Hippocampal formation (tissue), 2 donors: Measurements from ENCODE around the gene WSCD1.

Experiments
- DNase-seq, 2 donors: peaks; one replicate each; lab custom pipeline; 2025; lab: John Stamatoyannopoulos, UW

WSCD1 gene

DNA sequence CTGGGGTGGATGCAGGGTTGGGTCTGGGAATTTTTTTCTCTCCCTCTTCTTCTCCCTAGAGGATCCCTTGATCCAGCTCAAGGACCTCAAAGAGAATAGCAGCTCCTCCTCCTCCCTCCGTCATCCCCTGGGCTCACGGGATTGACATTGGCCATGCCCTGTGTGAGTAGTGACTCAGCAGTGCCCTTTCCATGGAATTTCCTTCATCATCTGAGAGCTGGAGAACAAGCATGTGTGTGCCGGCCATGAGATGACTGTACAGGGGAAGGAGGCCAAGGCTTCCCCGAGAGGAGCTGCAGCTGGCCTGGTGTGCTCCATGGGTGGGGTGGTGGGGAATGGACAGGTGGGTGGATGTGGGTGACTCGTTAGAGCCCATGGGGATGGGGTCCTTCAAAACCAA lies 8.9 kb upstream of the WSCD1 start:
- no peak for DNase-seq

DNA sequence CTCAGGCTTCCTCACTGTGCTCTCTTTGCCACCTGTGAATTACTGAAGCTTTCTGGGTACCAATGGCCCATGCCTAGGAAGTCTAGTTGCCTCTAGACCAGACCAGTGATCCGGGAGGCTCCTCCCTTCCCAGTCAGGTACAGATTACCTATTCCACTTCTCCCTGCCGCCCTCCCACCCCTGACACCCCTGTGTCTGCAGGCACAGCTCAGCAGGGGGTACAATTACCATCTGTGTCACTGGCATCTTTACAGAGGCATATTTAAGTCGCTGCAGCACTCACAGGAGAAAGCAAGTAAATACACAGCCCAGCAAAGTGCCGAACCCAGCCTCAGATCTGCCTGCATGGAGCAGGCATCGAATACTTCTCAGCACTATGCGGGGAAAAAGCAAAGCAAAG lies 5.3 kb upstream of the WSCD1 start:
- DNase-seq = no peak

DNA sequence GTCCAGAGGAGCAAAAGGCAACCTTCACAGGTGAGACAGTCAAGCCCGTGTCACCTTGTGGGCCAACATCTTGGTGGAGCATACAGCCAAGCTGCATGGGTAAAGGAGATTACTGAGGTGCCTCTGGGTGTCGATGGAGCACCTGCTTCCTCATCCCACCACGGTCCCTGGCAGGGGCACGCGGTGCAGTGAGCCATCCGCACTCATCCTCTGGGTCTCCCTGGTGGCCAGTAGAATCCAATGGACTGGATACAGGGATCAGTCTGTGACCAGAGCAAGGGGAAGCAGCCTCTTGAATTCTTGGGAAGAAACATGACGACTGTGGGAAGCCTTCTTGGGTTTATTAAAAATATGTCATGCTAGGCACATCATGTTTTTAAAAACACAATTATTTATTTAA lies 4.8 kb upstream of the WSCD1 start:
- no peak for DNase-seq

DNA sequence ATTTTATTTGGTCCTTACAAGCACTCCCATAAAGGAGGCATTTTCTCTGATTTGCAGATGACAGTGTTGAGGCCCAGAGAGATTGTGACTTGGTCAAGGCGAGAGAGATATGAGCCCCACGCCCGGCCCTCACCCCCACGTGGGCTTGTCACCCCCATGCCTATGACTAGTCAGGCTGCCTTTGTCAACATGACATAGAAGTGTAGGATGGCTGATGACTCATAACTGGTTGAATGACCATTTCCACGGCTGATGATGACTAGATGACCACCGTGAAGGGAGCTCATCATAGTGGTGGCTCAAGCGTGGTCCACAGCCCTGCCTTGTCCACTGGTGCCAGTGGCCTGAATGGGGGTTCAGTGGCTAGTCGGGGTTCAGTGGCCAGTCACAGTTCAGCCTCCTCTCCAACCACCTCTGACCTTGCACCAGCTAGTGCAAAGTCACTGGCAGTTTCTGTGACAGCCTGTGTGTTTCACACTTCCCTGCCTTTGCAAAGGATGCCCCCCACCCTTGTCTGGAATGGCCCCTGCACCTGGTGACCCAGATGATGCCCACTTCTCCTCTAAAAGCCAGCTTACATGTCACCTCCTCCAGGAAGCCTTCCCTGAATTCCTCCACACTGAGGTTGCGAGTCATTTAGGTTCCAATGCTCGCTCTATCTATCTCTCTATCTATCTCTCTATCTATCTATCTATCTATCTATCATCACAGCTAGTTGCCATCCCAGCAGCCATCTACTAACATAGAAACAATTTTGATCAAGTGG lies 3.8 kb upstream of the WSCD1 start:
- DNase-seq = no peak

DNA sequence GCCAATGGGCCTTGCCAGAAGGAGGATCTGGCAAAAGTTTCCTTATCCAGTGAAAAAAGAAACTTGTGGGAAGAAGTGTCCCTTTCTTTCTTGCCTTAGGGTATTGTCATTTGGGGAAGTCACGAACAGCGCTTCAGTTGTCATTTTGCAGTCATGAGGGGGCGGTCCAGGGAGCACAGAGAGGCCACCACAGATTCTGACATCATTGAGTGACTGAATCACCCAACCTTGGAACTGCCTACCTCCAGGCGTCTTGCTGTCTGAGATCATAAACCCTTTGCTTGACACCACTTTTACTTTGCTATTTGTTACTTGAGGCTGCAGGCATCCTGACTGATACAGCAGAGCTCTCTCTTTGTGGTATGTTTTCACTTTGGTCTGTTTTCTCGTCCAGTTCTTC lies 3.1 kb upstream of the WSCD1 start:
- DNase-seq = no peak

DNA sequence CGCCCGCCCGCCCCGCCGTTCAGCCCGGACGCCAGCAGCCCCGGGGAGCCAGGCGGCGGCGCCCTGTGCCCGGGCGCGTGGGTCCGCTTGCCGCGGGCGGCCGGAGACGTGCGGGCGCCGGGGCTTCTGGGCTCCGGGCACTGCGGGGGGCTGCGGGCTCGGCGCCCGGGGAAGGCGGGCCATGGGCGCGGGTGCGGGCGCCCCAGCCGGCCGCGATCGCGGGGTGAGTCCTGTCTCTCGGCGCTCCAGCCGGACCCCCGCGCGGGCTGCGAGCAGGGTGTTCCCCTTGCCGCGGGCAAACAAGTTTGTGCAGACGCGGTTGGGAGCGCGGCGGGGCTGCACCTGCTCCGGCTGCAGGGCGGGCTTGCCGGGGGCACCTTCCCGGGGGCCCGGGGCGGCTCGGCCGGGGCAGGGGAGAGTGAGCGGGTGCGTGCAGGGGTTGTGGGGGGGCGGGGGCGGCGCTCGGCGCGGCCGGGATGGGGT lies 292 bp downstream of the WSCD1 start:
- DNase-seq = no peak

DNA sequence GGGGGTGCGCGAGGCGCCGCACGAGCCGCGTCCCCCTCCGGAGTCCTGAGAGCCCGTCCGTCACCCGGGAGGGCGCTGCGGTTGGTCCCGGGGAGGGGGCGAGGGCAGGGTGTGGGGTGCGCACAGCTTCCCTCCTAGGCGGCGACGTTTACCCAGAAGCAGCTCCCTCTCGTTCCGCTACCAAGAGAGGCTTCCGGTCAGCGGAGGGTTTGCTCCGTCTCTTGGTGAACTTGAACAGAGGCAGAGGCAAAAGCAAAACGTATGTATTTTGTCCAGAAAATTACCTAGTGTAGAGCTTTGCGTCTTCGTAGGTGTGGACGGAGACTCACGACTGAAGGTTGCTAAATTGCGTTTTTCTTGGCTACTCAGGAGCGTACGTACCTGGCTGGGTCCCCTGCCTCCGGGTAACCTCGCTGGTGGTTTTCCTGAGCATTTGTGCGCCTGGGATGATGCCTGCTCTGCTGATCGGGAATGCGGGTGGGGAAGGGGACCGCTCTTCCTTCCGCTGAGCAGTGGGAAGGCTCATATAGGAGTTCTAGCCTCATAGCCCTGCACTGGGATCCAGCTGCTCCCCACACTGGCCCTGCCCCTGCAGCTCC lies 833 bp downstream of the WSCD1 start:
- peak; percentile 27 to 48 for DNase-seq

DNA sequence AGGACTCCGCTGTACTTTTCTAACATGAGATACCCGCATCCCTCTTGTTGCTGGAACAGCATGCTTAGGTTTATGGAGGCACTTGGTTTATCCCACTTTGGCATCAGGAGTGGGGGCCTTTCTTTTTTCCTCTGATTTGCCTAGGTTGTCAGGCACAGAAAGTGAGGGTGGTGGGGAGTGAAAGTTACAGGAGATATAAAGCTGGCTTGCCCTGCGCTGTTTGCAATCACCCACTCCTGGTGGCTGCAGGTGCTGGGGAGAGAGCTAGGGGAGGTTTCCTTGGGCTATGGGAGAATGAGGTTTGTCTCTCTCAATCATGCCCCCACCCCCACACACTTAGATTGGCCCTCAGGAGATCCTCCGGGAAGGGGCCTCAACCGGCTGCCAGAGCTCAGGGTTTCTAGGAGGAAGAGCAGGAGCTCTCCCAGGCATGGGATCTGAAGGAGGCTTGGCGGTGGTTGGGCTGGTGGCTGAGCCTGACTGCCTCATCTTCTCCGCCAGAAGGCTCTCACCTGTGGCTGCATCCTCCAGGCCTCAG lies 1.4 kb downstream of the WSCD1 start:
- no peak for DNase-seq

DNA sequence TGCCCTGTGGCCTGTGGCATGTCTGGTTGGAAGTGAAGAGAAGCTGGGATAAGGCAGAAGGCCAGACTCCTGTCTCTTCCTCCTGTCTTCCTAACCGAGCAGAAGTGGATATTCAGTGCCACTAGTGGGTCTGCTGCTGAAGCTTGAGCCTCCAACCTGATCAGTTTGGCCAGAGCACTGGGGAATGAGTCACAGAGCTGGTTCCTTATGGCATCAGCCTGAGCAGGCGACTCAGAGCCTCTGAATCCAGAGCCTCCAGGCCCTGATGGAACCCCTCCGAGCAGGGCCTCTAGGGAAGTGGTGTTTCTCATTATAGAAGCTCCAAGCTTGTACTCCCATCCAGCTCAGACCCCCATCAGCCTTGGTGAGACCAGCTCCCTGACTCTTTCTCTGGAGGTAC lies 2.0 kb downstream of the WSCD1 start:
- DNase-seq = no peak

DNA sequence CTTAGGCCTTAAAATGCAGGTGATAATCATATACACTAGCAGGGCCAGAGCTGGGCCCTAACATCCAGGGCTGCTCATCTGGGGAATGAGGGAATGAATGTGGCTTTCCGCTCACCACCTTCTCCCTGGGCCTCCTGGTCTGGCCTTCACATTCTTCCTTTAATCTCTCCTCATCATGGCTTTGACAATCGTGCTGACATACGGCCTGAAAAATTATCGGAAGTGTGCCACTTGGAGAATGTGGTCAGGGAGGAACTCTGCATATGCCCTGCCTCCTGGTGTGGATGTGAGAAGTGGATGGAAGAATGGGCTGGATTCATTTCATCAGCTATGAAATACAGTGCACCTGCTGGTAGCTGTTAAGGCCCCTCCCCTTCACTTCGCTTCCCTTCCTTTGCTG lies 2.4 kb downstream of the WSCD1 start:
- DNase-seq = no peak

DNA sequence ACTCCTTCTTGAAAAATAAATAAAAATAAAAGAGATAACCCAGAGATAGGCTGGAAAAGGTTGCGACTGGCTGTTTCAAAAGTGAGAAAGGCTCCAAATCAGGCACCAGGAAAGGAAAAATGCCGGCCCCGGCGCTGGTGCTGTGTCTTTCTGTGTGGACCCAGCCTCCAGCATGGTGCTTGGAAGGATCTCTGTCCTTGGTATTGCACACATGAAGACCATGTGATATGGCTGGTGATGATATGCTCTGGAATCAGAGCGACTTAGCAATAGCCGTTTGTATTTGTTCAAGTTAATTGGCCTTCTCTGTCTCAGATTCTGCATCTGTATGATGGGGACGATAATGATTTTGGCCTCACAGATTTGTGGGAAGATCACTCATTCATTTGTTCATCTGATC lies 3.4 kb downstream of the WSCD1 start:
- DNase-seq = no peak

DNA sequence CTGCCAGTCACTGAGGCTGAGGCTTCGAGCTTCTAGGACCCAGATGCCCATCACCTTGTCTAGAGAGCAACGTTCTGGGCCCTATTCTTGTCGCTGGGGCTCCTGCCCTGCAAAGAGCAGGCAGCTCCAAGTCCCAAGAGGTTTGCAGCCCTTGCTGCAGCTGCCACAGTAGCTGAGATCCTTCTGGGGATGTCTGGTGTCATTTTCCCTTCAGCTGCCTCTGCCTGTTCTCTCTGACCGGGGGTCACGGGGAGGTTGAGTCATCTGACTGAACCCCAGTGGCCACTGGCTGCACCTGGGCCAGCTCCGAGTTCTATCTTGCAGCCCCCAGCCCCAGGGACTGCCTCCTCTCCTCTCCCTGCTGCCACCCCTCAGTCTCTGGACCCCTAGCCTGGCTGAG lies 4.9 kb downstream of the WSCD1 start:
- DNase-seq = no peak

DNA sequence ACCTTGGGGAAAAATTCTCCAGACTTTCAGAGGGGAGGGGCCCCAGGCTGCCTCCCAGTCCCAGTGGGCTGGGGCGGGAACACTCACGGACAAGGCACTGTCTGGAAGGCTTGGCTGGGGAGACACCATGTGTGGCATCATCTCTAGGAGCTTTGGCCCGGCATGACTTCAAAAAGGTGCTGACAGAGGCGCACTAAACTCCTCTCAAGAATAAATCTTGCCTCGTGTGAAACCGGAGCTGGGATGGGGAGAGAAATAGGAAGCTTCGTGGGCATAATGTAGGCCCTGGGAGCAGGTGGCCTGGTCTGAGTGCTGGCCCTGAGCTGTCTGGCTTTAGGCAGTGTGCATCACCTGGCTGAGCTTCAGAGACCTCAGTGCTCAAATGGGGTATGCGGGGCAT lies 5.7 kb downstream of the WSCD1 start:
- DNase-seq = no peak

DNA sequence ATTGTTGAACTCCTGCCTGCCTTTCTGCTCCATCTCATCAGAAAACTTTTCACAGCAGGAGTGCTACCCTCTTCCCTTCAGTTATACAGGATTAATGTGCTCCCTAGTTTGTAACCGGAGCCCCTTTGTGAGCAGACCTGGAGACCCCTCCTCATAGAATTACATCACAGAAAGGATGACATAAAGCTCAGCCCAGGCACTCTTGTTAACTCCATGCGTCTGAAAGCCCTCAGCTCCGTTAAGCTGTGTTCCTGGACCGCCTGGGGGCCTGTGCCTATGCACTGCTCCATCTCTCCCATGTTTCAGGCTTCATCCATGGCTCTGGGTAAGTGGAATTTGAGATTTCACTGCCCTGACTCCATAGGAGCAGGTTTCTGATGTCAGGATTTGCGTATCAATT lies 7.6 kb downstream of the WSCD1 start:
- no peak for DNase-seq

DNA sequence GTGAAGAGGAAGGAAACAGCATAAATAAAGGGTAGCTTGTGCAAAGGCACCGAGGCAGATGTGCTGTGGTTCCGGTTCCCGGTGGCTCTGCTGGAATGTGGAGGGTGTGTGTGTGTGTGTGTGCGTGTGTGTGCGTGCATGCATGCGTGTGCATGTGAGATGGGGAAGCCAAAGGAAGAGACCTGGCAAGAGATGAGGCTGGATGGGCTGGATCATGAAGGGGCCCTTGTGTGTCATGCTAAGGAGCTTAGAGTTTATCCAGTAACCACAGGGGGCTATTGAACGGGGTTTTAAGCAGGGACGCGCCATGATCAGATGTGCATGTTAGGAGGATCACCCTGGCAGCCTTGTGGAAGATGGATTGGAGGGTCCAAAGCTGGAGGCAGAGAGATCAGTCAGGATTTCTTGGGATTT lies 8.3 kb downstream of the WSCD1 start:
- DNase-seq = no peak

DNA sequence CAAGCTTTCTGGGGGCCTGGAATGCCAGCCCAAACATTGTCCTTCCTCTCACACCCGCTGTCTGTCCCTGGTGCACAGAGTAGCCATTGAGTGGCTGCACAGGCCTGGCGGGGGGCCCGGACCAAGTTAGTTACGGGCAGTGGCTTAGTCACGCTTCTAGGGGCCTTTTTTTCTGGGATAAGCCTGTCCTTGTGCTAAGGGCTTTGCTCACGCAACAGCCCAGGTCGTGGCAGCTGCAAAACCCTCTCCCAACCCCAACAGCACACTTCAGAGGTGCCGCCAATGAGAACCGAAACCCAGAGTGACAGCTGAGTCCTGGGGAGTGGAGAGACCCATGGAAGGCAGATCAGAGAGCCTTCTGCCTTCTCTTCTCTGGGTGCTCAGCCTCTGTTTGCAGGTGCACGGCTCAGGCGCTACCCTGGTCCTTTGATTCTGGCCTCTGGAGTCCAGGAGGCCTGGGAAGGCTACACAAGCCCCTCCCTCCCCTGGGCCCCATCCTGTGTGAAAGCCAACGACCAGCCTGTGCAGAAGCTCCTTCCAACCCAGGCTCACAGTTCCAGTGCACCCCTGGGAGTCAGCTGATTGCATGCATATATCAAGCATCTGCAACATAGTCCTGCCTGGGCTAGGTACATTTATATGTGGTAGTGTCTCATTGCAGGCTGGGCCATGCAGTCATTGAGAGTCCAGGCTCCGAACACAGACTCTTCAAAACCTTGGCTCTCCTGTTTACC lies 9.1 kb downstream of the WSCD1 start:
- DNase-seq = peak in 1 of 2 donors; percentile 69

DNA sequence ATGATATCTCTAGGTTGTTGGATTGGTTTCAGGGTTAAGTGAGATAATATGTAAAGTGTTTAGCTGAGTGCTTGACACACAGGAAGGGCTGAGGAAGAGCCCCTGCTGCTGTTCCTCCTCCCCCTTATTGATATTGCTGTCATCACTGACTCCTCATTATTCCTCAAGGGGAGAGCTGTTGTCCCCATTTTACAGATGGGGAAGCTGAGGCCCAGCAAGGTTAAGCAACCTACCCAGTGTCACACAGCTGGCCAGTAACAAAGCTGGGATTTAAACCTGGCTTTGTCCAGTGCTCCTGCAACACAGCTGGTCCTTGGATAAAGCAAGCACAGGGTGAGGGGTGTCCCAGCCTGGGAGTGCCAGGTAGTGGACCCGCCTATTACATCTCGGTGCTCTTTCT lies 9.8 kb downstream of the WSCD1 start:
- no peak for DNase-seq

DNA sequence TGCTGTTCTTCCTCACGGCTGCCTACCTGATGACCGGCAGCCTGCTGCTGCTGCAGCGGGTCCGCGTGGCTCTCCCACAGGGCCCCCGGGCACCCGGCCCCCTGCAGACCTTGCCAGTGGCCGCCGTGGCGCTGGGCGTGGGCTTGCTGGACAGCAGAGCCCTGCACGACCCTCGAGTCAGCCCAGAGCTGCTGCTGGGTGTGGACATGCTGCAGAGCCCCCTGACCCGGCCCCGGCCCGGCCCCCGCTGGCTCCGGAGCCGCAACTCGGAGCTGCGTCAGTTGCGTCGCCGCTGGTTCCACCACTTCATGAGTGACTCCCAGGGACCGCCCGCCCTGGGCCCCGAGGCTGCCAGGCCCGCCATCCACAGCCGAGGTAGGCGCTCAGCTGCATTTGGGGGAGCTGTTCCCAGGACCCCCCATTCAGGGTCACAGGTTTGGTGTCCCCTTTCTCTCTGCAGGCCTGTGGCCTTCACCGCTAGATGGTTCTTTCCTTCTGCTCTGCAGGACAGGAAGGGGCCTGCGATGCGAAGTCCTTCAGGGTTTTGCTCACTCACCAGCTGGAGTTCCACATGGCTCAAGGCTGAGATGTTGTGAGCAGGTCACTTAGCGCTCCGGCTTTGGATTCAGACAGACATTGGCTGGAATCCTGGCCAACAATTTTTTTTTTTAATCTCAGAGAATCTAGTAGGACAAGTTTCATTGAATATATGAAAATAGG lies 10.7 kb downstream of the WSCD1 start:
- no peak for DNase-seq

DNA sequence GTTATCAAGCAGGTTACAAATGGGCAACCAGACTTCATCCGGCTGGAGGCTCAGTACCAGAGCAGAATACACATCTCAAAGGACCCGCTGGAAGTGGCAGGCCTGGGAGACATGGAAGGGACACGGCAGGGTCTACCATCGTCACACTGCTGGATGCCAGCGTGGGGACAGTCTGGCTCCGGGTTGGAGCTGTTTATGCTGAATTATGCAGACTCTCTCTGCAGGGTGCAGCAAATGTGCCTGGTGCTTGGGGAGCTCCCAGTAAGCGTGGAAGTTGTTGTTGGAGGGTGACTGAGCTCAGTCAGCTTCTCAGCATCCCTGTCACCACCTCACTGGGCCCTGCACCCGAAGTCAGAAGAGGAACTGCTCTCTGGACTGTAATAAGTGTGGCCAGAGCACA lies 12.2 kb downstream of the WSCD1 start:
- no peak for DNase-seq

DNA sequence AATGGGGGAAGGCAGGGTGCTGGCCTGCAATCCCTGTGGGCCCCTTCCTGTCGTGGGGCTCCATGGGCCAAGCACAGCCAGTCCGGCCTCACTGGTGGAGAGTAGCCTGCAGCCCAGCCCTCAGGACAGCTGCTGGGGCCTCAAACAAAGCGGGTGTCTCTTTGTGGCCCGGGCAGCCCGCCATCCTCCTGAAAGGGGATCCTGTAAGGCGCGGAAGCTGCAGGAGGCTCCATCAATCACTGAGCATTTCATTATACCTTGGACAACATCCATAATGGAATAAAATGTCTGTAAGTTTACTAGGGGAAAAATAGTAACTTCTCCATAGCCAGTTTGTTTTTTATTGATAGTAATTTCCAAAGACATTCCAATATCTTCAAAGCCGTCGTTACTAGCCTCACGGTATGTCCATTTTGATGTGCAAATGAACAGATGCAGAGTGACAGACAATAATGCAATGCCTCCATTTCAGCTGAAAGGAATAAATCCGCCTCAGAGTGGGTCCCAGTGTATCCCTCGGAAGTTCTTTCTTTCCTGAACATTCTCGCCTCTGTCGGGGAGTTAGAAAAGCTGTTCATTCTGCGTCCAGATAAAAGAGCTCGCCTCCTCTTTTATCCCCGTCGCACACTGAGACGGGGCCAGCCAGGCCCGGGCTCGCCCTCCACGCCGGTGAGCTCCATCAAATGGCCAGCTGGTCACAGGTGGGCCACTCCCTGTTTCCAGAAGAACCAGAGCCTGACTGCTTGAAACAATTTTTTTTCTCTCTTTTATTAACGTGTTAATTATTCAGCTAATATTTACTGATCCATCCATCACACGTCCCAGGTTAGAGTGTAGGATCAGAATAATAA lies 14.4 kb downstream of the WSCD1 start:
- peak; percentile 88 to 90 for DNase-seq

DNA sequence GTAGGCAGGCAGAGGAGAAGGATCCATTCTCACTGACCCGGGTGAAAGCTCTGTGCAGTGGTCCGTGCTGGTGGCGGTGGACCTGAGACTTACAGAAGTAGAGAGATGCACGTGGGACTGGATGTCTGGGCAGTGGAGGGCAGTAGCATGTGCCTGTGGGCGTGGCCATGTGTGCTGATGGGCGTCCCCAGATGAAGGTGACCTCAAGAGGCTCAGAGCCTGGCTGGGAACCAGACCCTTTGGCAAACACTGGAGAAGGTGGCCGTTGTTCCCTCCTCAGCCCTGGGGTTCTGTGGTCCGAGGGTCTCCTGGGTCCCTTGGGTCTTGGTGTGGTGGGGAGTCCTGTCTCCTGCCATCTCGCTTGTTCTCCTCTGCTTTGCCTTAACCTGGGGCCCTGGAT lies 15.6 kb downstream of the WSCD1 start:
- DNase-seq = no peak
